GM13977 (cell line): ENCODE data around the gene STOML2.
A peak's percentile ranks its signal among the peaks of the same experiment; 100 is the strongest.

Source experiments
- DNase-seq: peaks from one replicate; pipeline ENCODE4 v3.0.0; 2012; ENCODE audit warnings: low spot score
- in situ Hi-C: fragments of 300-500 bp; cut with MboI; formaldehyde crosslinking; loops from one replicate; pipeline ENCODE4 v1.12.0; 2022; ENCODE audit warnings: low sequenced_read_pairs, low pct_unique_long_range_greater_than_20kb, mixed read lengths, inconsistent platforms; ENCODE audit not compliant: unreplicated experiment
- TF ChIP-seq, protein P1 (sequence below): IDR thresholded peaks from 2 replicates; pipeline ENCODE4 v1.5.1; 2012; ENCODE audit warnings: mild to moderate bottlenecking, control low read depth; ENCODE audit not compliant: insufficient read depth; ENCODE audit errors: extremely low read depth, missing control alignments

The STOML2 gene

DNA sequence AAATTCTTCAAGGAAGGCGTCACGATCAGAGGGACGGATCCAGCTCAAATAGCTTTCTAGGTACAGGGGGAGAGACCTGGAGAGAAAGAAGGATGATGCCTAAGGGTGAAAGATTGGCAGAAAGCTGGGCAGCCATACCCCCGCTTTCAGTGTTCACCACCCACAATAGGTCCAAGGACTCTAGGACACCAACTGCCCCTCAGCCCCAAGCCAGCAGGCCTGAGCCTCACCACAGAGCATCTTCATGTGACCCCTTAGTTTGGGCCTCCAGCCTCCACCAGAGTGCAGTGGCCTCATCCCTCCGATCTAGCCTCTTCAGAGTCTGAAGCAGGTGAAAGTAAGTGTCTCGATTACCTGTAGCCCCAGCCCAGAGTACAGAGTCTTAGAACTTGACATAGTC, 28.8 kb downstream of the STOML2 start:
- in situ Hi-C loops, result no loop called here
- TF ChIP-seq, protein P1, sequence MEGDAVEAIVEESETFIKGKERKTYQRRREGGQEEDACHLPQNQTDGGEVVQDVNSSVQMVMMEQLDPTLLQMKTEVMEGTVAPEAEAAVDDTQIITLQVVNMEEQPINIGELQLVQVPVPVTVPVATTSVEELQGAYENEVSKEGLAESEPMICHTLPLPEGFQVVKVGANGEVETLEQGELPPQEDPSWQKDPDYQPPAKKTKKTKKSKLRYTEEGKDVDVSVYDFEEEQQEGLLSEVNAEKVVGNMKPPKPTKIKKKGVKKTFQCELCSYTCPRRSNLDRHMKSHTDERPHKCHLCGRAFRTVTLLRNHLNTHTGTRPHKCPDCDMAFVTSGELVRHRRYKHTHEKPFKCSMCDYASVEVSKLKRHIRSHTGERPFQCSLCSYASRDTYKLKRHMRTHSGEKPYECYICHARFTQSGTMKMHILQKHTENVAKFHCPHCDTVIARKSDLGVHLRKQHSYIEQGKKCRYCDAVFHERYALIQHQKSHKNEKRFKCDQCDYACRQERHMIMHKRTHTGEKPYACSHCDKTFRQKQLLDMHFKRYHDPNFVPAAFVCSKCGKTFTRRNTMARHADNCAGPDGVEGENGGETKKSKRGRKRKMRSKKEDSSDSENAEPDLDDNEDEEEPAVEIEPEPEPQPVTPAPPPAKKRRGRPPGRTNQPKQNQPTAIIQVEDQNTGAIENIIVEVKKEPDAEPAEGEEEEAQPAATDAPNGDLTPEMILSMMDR, result no peak
- DNase-seq, result no peak

DNA sequence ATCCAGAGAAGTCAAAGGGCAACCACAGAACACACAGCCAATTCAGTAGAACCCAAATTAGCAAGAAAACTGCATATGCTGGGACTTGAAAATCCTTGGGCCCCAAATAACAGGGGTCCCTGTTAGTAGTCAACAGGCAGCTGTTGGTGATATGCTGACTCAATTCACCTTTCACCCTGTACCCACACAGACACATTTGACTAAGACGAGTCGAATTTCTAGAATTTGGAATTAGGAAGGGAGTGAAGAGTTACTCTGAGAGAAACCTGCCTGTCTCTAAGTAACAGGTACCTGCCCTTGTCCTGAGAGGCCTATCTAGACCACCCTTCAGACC, 29.7 kb downstream of the STOML2 start:
- TF ChIP-seq, protein P1, result no peak
- in situ Hi-C loops, result no loop called here
- DNase-seq, result no peak

DNA sequence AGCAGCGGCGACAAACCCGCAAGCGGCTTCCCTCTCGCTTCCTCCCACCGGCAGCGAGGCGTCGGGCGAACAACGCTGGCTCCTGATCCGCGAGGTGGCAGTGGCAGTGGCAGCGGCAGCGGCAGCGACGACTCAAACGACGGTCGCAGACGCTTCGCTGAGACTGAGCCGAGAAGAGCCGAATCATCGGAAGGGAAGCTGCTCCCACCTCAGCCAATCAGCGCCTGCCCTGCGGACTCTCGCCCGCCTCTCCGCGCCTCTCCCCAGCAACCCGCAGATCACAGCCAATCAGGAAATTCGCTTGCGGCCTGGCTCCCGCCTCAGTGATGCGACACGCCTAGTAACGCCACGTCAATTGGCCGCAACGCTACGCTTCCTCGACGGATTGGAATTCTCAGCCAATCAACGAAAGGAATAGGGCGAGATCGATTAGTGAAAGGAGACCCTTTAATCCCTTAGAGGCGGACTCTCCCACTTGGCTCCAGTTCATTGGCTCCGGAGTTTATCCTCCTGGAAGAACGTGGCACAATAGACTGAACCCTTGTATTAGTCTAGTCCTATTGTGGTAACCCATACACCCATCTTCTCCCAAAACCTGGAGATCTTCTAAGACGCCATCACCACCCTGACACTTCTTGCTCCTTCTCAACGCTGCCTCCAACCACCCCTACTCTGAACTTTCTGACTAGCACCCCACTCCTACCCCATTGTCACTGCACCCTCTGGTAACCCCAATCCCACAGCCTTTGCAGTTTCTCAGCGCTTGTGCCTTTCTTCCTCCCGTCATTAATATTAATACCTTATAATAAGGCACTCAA, 30.3 kb downstream of the STOML2 start, which contains the start of gene VCP:
TSS of gene VCP (minus strand) at position 165 of the 818 bp plus-strand sequence. CDS start 272 bp downstream, outside the sequence.
- peak; percentile 99 for DNase-seq
- in situ Hi-C loops, result no loop called here
- TF ChIP-seq, protein P1, result peak; percentile 12

DNA sequence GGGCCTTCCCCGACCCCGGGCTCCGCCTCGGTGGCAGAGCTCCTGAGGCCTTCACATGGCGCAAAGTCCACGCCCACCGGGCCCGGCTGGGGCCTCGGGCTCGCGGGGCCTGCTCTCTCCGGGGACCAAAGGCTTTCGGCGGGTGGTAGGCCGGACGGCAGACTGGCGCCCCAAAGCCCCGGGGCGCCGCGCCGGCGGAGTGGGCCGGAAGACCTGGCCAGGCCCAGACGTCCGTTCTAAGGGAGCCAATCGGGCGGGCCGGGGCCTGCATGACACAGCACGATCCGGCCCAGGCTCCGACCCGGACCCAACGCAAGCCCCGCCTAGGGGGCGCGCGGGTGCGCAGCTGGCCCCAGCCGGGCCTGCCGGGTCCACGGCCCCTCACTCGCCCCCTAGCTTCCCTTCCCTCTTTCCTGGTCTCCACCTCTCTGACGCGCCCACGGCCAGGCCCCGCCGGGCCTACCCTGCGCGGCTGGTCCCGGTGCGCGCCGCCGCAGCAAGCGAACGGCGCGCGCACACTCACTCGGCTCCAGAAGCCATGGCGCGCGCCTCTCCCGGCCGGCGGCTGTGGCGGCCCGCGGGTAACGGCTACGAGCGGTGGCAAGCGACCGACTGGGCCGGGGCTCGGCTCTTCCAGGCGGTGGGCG, 31.0 kb downstream of the STOML2 start:
- in situ Hi-C loops, result no loop called here
- DNase-seq, result peak; percentile 90

DNA sequence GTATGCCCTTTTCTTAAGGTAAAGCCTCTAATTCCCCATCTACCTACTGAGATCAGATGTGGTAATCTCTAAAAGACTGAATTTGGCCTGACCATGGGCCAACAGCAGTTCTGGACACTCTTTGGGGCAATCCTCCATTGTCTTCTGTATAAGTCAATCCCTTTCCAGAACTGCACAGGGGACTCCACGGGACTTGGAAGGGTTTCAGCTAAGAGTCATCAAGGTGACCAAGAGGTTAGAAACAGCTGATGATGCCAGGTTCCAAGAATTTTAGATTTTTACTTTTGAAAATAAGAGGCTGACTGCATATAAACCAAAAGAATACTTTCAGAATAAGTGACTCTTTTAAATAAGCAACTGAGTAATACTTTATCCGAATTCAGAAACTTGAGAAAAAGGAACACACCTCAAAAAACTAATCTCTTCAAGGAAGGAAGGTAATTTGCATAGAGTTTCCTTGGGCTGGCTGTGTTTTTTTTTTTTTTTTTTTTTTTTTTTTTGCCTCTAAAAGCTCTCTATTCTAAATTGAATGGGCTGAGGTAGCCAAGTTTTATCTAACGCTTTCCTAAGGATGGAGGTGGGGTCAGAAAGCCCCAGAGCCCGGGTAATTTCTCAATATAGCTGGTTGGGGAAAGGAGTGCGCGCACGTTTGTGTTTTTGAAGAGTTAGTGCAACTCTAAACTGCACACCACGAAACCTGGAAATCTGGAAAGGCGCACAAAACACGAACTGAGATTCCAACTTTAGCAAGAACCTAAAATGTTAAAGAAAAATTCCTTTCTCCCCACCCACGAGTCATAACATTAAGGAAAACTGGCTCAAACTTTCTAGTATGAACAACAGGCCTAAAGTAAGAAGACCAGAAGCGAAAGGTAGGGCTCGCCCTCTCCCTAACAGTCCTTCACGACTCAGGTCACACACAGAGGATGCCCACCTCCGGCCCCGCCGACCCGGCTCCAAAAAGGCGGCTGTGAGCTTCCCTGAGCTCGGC, 31.8 kb downstream of the STOML2 start:
- DNase-seq, result peak; percentile 40
- TF ChIP-seq, protein P1, result no peak
- in situ Hi-C loops, result no loop called here

More for the DNA sequence above, 31.0 kb downstream of the STOML2 start:
- TF ChIP-seq, protein P1, result peak; percentile 52

DNA sequence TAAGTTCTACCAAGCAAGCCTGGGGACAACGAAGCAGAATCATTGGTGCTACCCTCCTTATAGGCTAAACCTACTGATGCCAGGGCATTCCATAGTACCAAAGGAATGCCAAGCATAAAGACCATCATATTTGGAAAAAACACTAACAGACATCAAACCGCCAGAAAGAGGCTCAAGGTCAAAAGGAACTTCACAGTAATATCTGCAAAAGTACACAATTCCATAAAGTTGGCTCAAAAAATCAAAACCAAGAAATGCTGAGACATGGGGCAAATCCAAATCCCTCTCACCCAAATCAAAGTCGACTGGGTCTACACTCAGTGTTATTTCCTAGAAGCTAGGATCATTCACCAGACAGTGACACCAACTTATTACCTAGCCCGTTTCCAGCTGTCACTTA, 33.9 kb downstream of the STOML2 start:
- no peak for DNase-seq
- in situ Hi-C loops, result no loop called here
- TF ChIP-seq, protein P1, result no peak
